A673 (cell line): Measurements from ENCODE around the gene CBX3. TPM values are rescaled to one million over a fixed set of nuclear protein-coding genes. Genes with fewer than 3 reads are reported as not detected.

Experiments used
- BruUV-seq: library from RNA; stranded (reverse); fragments of 400-500 nt; replicated peaks from 2 replicates; lab custom pipeline; 2021; lab: Mats Ljungman, UMichigan
- CTCF ChIA-PET: fragments of 300-600 bp; sonication (Branson Sonifier 250); formaldehyde crosslinking; loops from one replicate; lab custom pipeline; 2022; ENCODE audit warnings: antibody characterized with exemption; lab: Charles Lee
- POLR2A ChIA-PET: fragments of 300-600 bp; sonication (Branson Sonifier 250); formaldehyde crosslinking; loops from one replicate; lab custom pipeline; 2022; ENCODE audit warnings: antibody characterized with exemption; ENCODE audit not compliant: low non-redundant PET; lab: Charles Lee
- DNase-seq: peaks from one replicate; pipeline ENCODE4 v3.0.0-alpha.2; 2015; ENCODE audit warnings: low spot score
- H3K27ac ChIP-seq: fragments of 200-600 bp; sonication (generic); 2 replicates; pipeline ENCODE4 v1.5.1; 2016; ENCODE audit warnings: mixed run types, low read depth, mild to moderate bottlenecking, mixed read lengths, antibody characterized with exemption, low read length; ENCODE audit not compliant: poor library complexity, severe bottlenecking
- H3K27me3 ChIP-seq: fragments of 200-600 bp; sonication (generic); replicated peaks from 2 replicates; pipeline ENCODE4 v1.6.1; 2017; ENCODE audit warnings: mixed run types, low read depth, mild to moderate bottlenecking, mixed read lengths, antibody characterized with exemption, low read length; ENCODE audit not compliant: insufficient read depth, poor library complexity
- H3K36me3 ChIP-seq: fragments of 200-600 bp; sonication (generic); 2 replicates; pipeline ENCODE4 v1.6.1; 2016; ENCODE audit warnings: mixed run types, mild to moderate bottlenecking, mixed read lengths, antibody characterized with exemption, low read length; ENCODE audit not compliant: insufficient read depth, poor library complexity, severe bottlenecking
- H3K4me1 ChIP-seq: fragments of 200-600 bp; sonication (generic); 2 replicates; pipeline ENCODE4 v1.6.1; 2017; ENCODE audit warnings: mixed run types, mild to moderate bottlenecking, mixed read lengths, antibody characterized with exemption, low read length; ENCODE audit not compliant: insufficient read depth, poor library complexity, severe bottlenecking
- H3K4me3 ChIP-seq: fragments of 200-600 bp; sonication (generic); 2 replicates; pipeline ENCODE4 v1.5.1; 2016; ENCODE audit warnings: low read depth, mixed run types, mild to moderate bottlenecking, mixed read lengths, low read length; ENCODE audit not compliant: poor library complexity, severe bottlenecking
- H3K9me3 ChIP-seq: fragments of 200-600 bp; sonication (generic); 2 replicates; pipeline ENCODE4 v1.6.1; 2016; ENCODE audit warnings: mixed run types, low read depth, mild to moderate bottlenecking, mixed read lengths, antibody characterized with exemption, low read length; ENCODE audit not compliant: poor library complexity, severe bottlenecking
- EZH2 ChIP-seq: fragments of 200-600 bp; sonication (generic); IDR thresholded peaks from 2 replicates; pipeline ENCODE4 v1.6.1; 2017; ENCODE audit warnings: borderline replicate concordance, low read depth, mild to moderate bottlenecking, mixed read lengths, antibody characterized with exemption, low read length; ENCODE audit not compliant: poor library complexity, severe bottlenecking
- intact Hi-C: fragments of 100-400 bp; cut with micrococcal nuclease; formaldehyde crosslinking; loops from one replicate; pipeline ENCODE4 v1.10.0; 2022; ENCODE audit not compliant: unreplicated experiment
- total RNA-seq: library from RNA; stranded (reverse); gene quantifications from 2 replicates; pipeline ENCODE4 v1.2.3, GENCODE V29; 2021
- TF ChIP-seq, protein P1 (sequence below): fragments of 300-800, 200-600 bp; sonication (generic); conservative IDR thresholded peaks from 2 replicates; pipeline ENCODE4 v1.5.1; 2017; ENCODE audit warnings: low read depth, mild to moderate bottlenecking, antibody characterized with exemption, low read length, moderate library complexity, mixed read lengths

Gene CBX3
- total RNA-seq, 1 experiment from 2014 or later: 228 TPM

DNA sequence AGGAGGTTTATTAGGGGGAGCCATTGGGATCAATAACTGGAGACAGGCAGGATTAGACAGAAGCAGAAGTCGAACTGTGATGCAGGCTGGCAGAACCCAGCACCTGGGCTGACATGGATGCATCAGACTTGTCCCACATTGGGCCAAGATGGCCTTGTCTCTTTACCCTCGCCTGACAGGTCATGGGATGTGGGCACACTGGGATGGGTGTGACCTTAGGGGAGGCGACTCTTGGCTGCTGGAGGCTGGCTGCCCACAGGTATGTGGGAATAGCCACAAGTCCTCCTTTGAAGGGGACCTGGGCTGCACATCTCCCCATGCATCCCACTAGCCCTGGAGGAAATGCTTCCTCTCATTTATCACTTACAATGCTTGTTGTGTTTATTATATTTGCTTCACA, 32.3 kb upstream of the CBX3 start:
- intact Hi-C loops: no loop called here
- ChIA-PET CTCF (no interaction called here), POLR2A (no interaction called here)
- TF ChIP-seq EZH2: no peak
- TF ChIP-seq, protein P1, sequence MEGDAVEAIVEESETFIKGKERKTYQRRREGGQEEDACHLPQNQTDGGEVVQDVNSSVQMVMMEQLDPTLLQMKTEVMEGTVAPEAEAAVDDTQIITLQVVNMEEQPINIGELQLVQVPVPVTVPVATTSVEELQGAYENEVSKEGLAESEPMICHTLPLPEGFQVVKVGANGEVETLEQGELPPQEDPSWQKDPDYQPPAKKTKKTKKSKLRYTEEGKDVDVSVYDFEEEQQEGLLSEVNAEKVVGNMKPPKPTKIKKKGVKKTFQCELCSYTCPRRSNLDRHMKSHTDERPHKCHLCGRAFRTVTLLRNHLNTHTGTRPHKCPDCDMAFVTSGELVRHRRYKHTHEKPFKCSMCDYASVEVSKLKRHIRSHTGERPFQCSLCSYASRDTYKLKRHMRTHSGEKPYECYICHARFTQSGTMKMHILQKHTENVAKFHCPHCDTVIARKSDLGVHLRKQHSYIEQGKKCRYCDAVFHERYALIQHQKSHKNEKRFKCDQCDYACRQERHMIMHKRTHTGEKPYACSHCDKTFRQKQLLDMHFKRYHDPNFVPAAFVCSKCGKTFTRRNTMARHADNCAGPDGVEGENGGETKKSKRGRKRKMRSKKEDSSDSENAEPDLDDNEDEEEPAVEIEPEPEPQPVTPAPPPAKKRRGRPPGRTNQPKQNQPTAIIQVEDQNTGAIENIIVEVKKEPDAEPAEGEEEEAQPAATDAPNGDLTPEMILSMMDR: no peak
- H3K27ac ChIP-seq: no peak overlapping the region
- H3K36me3 ChIP-seq: no peaks in the 10 kb centered on the region
- no peaks in the 10 kb centered on the region for H3K9me3 ChIP-seq
- H3K27me3 ChIP-seq: no peaks in the 10 kb centered on the region
- no peak for DNase-seq
- H3K4me1 ChIP-seq: no peaks in the 10 kb centered on the region
- no peak overlapping the region for H3K4me3 ChIP-seq
- BruUV-seq: no TSS peak

DNA sequence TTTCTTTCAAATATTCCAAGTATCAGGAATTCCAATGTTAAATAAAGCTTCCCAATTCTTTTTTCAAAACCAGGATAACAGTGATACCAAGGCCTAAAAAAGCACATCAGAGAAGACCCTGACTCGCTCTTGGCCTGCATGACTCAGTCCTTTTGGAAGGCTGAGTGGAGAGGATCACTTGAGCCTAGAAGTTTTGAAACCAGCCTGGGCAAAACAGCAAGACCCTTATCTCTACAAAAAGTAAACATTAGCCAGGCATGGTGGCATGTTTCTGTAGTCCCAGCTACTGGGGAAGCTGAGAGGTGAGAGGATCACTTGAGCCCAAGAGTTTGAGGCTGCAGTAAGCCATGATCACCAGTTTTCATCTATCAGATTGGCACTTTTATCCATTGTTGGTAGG, 30.9 kb upstream of the CBX3 start:
- CTCF ChIA-PET: no interaction called here
- DNase-seq: no peak
- H3K36me3 ChIP-seq: no peaks in the 10 kb centered on the region
- H3K4me1 ChIP-seq: no peaks in the 10 kb centered on the region
- H3K4me3 ChIP-seq: no peak overlapping the region
- POLR2A ChIA-PET: no interaction called here
- TF ChIP-seq, protein P1: no peak
- no peak for TF ChIP-seq EZH2
- no peak overlapping the region for H3K27ac ChIP-seq
- no TSS peak for BruUV-seq
- no peaks in the 10 kb centered on the region for H3K27me3 ChIP-seq
- H3K9me3 ChIP-seq: no peaks in the 10 kb centered on the region
- intact Hi-C loops: no loop called here

DNA sequence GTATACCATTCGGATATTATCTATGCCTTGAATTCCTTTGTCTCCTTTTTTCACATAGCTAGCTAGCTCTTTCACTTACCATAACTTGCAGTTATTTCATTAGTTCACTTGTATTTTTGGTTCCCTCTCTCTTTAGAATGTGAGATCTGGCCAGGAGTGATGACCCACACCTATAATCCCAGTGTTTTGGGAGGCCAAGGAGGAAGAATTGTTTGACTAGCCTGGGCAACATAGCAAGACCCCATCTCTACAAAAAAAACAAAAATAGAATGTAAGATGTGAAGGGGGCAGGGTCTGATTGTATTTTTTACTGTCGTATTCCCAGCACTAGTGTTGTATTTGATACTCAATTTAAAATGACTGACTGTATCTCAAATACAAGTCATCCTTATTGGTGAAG, 29.9 kb upstream of the CBX3 start:
- Histone ChIP-seq H3K4me1 (no peaks in the 10 kb centered on the region), H3K27me3 (no peaks in the 10 kb centered on the region), H3K36me3 (no peaks in the 10 kb centered on the region), H3K27ac (no peak overlapping the region), H3K9me3 (no peaks in the 10 kb centered on the region), H3K4me3 (no peak overlapping the region)
- CTCF ChIA-PET: no interaction called here
- POLR2A ChIA-PET: no interaction called here
- TF ChIP-seq EZH2: no peak
- TF ChIP-seq, protein P1: no peak
- no peak for DNase-seq
- no TSS peak for BruUV-seq
- intact Hi-C loops: no loop called here
